H1 (cell line): ENCODE data around the gene STK39. TPM values are rescaled to one million over a fixed set of nuclear protein-coding genes. Genes with fewer than 3 reads are reported as not detected.
A peak's percentile ranks its signal among the peaks of the same experiment; 100 is the strongest.

Experiments used
- CTCF ChIA-PET: fragments of 300-600 bp; sonication (Branson Sonifier 250); formaldehyde crosslinking; loops from one replicate; lab custom pipeline; 2021; ENCODE audit not compliant: partially characterized antibody; lab: Charles Lee
- POLR2A ChIA-PET: fragments of 300-600 bp; sonication (Branson Sonifier 250); formaldehyde crosslinking; loops from one replicate; lab custom pipeline; 2021; ENCODE audit warnings: inconsistent platforms; ENCODE audit not compliant: partially characterized antibody; lab: Charles Lee
- DNase-seq, 2 experiments: peaks; one replicate each; pipeline versions ENCODE4 v3.0.0 to v3.0.0-alpha.2; 2010 to 2022; ENCODE audit warnings: low spot score in 2 of 2, low read depth in 1 of 2, mixed read lengths in 1 of 2
- FAIRE-seq: peaks from 2 replicates; lab custom pipeline; 2011; peaks lifted over from hg19 to GRCh38; lab: Jason Lieb, UNC
- H2AFZ ChIP-seq: 2 replicates; pipeline ENCODE4 v1.8.1; 2012; ENCODE audit warnings: low read length, inconsistent platforms
- H2AK5ac ChIP-seq: 2 replicates; pipeline ENCODE4 v1.6.1; 2013; ENCODE audit warnings: low read depth, low read length
- H2BK120ac ChIP-seq: replicated peaks from 2 replicates; pipeline ENCODE3; 2013; ENCODE audit warnings: low read depth, low read length, inconsistent platforms
- H2BK12ac ChIP-seq: 2 replicates; pipeline ENCODE4 v1.6.1; 2013; ENCODE audit warnings: low read depth, low read length
- H2BK15ac ChIP-seq: 2 replicates; pipeline ENCODE4 v1.6.1; 2013; ENCODE audit warnings: low read length
- H2BK20ac ChIP-seq: 2 replicates; pipeline ENCODE4 v1.6.1; 2013; ENCODE audit warnings: low read length
- H2BK5ac ChIP-seq: 2 replicates; pipeline ENCODE4 v1.6.1; 2013; ENCODE audit warnings: low read depth, low read length
- H3K14ac ChIP-seq: 2 replicates; pipeline ENCODE4 v1.6.1; 2013; ENCODE audit warnings: inconsistent platforms; ENCODE audit not compliant: insufficient read length
- H3K18ac ChIP-seq: 2 replicates; pipeline ENCODE4 v1.6.1; 2013; ENCODE audit warnings: low read length; ENCODE audit errors: extremely low read depth
- H3K23ac ChIP-seq: 2 replicates; pipeline ENCODE4 v1.6.1; 2013; ENCODE audit warnings: inconsistent platforms; ENCODE audit not compliant: insufficient read length
- H3K23me2 ChIP-seq: 2 replicates; pipeline ENCODE4 v1.6.1; 2013; ENCODE audit warnings: low read depth, low read length
- H3K27ac ChIP-seq: 2 replicates; pipeline ENCODE4 v1.6.1; 2011; ENCODE audit warnings: low read depth, low read length, inconsistent platforms
- H3K27me3 ChIP-seq, 4 experiments: replicated peaks in 1 of 4; 1 replicate in 1 of 4; 2 replicates in 3 of 4; pipeline versions ENCODE4 v1.6.1 to v1.8.1; 2011 to 2013; ENCODE audit warnings: low read length in 3 of 4, mild to moderate bottlenecking in 3 of 4, inconsistent platforms in 2 of 4, mixed read lengths in 2 of 4, moderate library complexity in 1 of 4; ENCODE audit not compliant: control insufficient read depth in 3 of 4, insufficient read depth in 3 of 4; ENCODE audit errors: extremely low read depth in 1 of 4
- H3K36me3 ChIP-seq, 4 experiments: 2 replicates each; pipeline versions ENCODE4 v1.6.1 to v1.8.1; 2011 to 2013; ENCODE audit warnings: mild to moderate bottlenecking in 4 of 4, low read length in 3 of 4, moderate library complexity in 2 of 4, control low read depth in 1 of 4, inconsistent platforms in 1 of 4; ENCODE audit not compliant: insufficient read depth in 4 of 4, control insufficient read depth in 2 of 4
- H3K4ac ChIP-seq: replicated peaks from 2 replicates; pipeline ENCODE3; 2013; ENCODE audit warnings: low read length, low read depth, mixed read lengths, inconsistent platforms; ENCODE audit not compliant: insufficient read length
- H3K4me1 ChIP-seq, 4 experiments: replicated peaks in 1 of 4; 1 replicate in 1 of 4; 2 replicates in 3 of 4; pipeline versions ENCODE4 v1.6.1 to v1.8.1; 2011 to 2013; ENCODE audit warnings: low read length in 3 of 4, inconsistent platforms in 2 of 4, mixed read lengths in 1 of 4; ENCODE audit not compliant: insufficient read depth in 4 of 4, control insufficient read depth in 3 of 4
- H3K4me2 ChIP-seq, 2 experiments: 2 replicates each; pipeline versions ENCODE4 v1.6.1 to v1.8.1; 2011 to 2013; ENCODE audit warnings: low read depth in 2 of 2, low read length in 2 of 2, control low read depth in 1 of 2, inconsistent platforms in 1 of 2, mild to moderate bottlenecking in 1 of 2; ENCODE audit not compliant: insufficient read depth in 1 of 2
- H3K4me3 ChIP-seq, 4 experiments: fragments of 200-600, 300-600 bp in 1 of 4; sonication (generic), shearing (Covaris generic), sonication (Bioruptor Twin) in 1 of 4; 2 replicates each; pipeline versions ENCODE4 v1.5.1 to v1.8.1; 2011 to 2016; ENCODE audit warnings: low read length in 4 of 4, low read depth in 3 of 4, control low read depth in 2 of 4, inconsistent platforms in 2 of 4, mild to moderate bottlenecking in 2 of 4, mixed read lengths in 1 of 4, moderate library complexity in 1 of 4; ENCODE audit not compliant: insufficient read depth in 2 of 4; ENCODE audit errors: extremely low read depth in 1 of 4
- H3K56ac ChIP-seq: replicated peaks from 2 replicates; pipeline ENCODE3; 2013; ENCODE audit warnings: low read depth, mild to moderate bottlenecking, mixed read lengths, low read length, inconsistent platforms; ENCODE audit not compliant: insufficient read length
- H3K79me1 ChIP-seq: 2 replicates; pipeline ENCODE4 v1.6.1; 2013; ENCODE audit warnings: low read depth, low read length, control low read depth
- H3K79me2 ChIP-seq, 2 experiments: 2 replicates each; pipeline versions ENCODE4 v1.6.1 to v1.8.1; 2012 to 2013; ENCODE audit warnings: low read length in 2 of 2, mild to moderate bottlenecking in 2 of 2, inconsistent platforms in 1 of 2; ENCODE audit not compliant: insufficient read depth in 2 of 2, control insufficient read depth in 1 of 2
- H3K9ac ChIP-seq, 4 experiments: replicated peaks in 1 of 4; 1 replicate in 1 of 4; 2 replicates in 3 of 4; pipeline versions ENCODE4 v1.6.1 to v1.8.1; 2011 to 2013; ENCODE audit warnings: low read depth in 3 of 4, low read length in 3 of 4, control low read depth in 2 of 4, mild to moderate bottlenecking in 2 of 4, moderate library complexity in 2 of 4, inconsistent platforms in 1 of 4; ENCODE audit errors: extremely low read depth in 1 of 4
- H3K9me3 ChIP-seq, 2 experiments: 2 replicates each; pipeline versions ENCODE4 v1.6.1 to v1.8.1; 2012 to 2013; ENCODE audit warnings: mild to moderate bottlenecking in 2 of 2, moderate library complexity in 2 of 2, control low read depth in 1 of 2, inconsistent platforms in 1 of 2, low read depth in 1 of 2, low read length in 1 of 2, mixed read lengths in 1 of 2; ENCODE audit not compliant: insufficient read depth in 2 of 2
- H4K20me1 ChIP-seq, 2 experiments: replicated peaks in 1 of 2; 2 replicates each; pipeline versions ENCODE3 to v1.8.1; 2011 to 2013; ENCODE audit warnings: inconsistent platforms in 2 of 2, low read length in 2 of 2, mild to moderate bottlenecking in 1 of 2; ENCODE audit not compliant: insufficient read depth in 2 of 2, control insufficient read depth in 1 of 2
- H4K5ac ChIP-seq: 2 replicates; pipeline ENCODE4 v1.6.1; 2013; ENCODE audit warnings: low read length, low read depth, mixed read lengths, inconsistent platforms; ENCODE audit not compliant: insufficient read length
- H4K8ac ChIP-seq: 2 replicates; pipeline ENCODE4 v1.8.0; 2013; ENCODE audit warnings: mild to moderate bottlenecking, moderate library complexity, low read length, inconsistent platforms; ENCODE audit not compliant: insufficient read depth; ENCODE audit errors: extremely low read depth
- H4K91ac ChIP-seq: replicated peaks from 2 replicates; pipeline ENCODE3; 2013; ENCODE audit warnings: low read length, mixed read lengths, inconsistent platforms; ENCODE audit not compliant: insufficient read length
- BRCA1 ChIP-seq: IDR thresholded peaks from 2 replicates; pipeline ENCODE4 v1.6.1; 2012; ENCODE audit warnings: low read depth, low read length, improper control_type of control experiment
- CBX8 ChIP-seq: fragments of 300-800, 300-1000 bp; sonication (generic); IDR thresholded peaks from 2 replicates; pipeline ENCODE4 v1.7.1; 2016; ENCODE audit warnings: low read depth, low read length, borderline replicate concordance
- CHD1 ChIP-seq: IDR thresholded peaks from 2 replicates; pipeline ENCODE4 v1.6.1; 2012; ENCODE audit warnings: low read depth, low read length, improper control_type of control experiment
- CREB1 ChIP-seq: IDR thresholded peaks from 2 replicates; pipeline ENCODE4 v1.6.1; 2012; ENCODE audit warnings: inconsistent platforms
- CTBP2 ChIP-seq: IDR thresholded peaks from 2 replicates; pipeline ENCODE4 v1.7.0; 2011; ENCODE audit warnings: borderline replicate concordance, mild to moderate bottlenecking, moderate library complexity, mixed read lengths, low read length; ENCODE audit not compliant: insufficient read depth, insufficient read length
- EZH2 ChIP-seq: fragments of 200-600 bp; sonication (generic); IDR thresholded peaks from 2 replicates; pipeline ENCODE4 v1.7.1; 2012; ENCODE audit warnings: low read depth, mild to moderate bottlenecking, moderate library complexity, low read length, inconsistent platforms; ENCODE audit not compliant: severe bottlenecking
- HDAC6 ChIP-seq: IDR thresholded peaks from one replicate; pipeline ENCODE4 v1.7.1; 2012; ENCODE audit warnings: low read depth, mild to moderate bottlenecking, inconsistent platforms, low read length, moderate library complexity
- KDM4A ChIP-seq: IDR thresholded peaks from one replicate; pipeline ENCODE4 v1.7.1; 2012; ENCODE audit warnings: low read depth, mild to moderate bottlenecking, moderate library complexity, low read length, inconsistent platforms; ENCODE audit not compliant: severe bottlenecking
- POLR2A ChIP-seq, 2 experiments: IDR thresholded peaks; 1 replicate in 1 of 2; 2 replicates in 1 of 2; pipeline ENCODE4 v1.6.1; 2011; ENCODE audit warnings: low read depth in 2 of 2, low read length in 2 of 2, mild to moderate bottlenecking in 2 of 2; ENCODE audit errors: control extremely low read depth in 1 of 2
- SIX5 ChIP-seq: IDR thresholded peaks from 2 replicates; pipeline ENCODE4 v1.6.1; 2011; ENCODE audit warnings: mild to moderate bottlenecking, low read depth, low read length
- SP2 ChIP-seq: IDR thresholded peaks from 2 replicates; pipeline ENCODE4 v1.6.1; 2012; ENCODE audit warnings: mild to moderate bottlenecking, low read length, inconsistent platforms
- USF2 ChIP-seq: IDR thresholded peaks from 2 replicates; pipeline ENCODE4 v1.6.1; 2011; ENCODE audit warnings: low read length, improper control_type of control experiment
- WGBS, 2 experiments: shearing (Covaris generic) in 1 of 2; methylation state at CpG; one replicate each; pipeline versions ENCODE4 v1.1.6 to v1.1.7; 2013 to 2015; ENCODE audit warnings: low lambda C conversion rate in 2 of 2, mixed read lengths in 2 of 2, inconsistent platforms in 1 of 2, low coverage in 1 of 2, missing lambda C conversion rate in 1 of 2; ENCODE audit not compliant: insufficient replicate concordance in 2 of 2, insufficient coverage in 1 of 2, insufficient read length in 1 of 2; ENCODE audit errors: extremely low coverage in 1 of 2, missing lambda C conversion rate in 1 of 2; 5-methylcytosine and 5-hydroxymethylcytosine counted together
- polyA plus RNA-seq, 7 experiments: library from polyadenylated mRNA; depleted of rRNA in 3 of 7; stranded (reverse) in 5 of 7; unstranded in 2 of 7; fragments of >200 nt in 5 of 7; fragments of 200-250 nt in 2 of 7; gene quantifications; 1 replicate in 5 of 7; 2 replicates in 1 of 7; 4 replicates in 1 of 7; pipeline versions ENCODE4 v1.2.1 to v1.2.3, GENCODE V29; 2011 to 2013; ENCODE audit warnings: missing spikeins in 2 of 7, mixed read lengths in 2 of 7
- total RNA-seq: library from RNA; stranded (reverse); fragmentation: NEBNext Ultra II Directional; extraction: Animal tissue kit (Norgen Biotek cat#: 25700); gene quantifications from 2 replicates; pipeline ENCODE4 v1.2.1, GENCODE V29; 2021

Gene STK39
- total and polyA plus RNA-seq, 2 of the 8 experiments (the other 6 are each of a cell fraction or from before 2014, with no cell fraction given) = 13.7 to 23.8 TPM

GRCh38 chr2:167916756-167917155 is 330.6 kb downstream of the STK39 start:
- Histone ChIP-seq H3K27me3 (no peaks in the 10 kb centered on the region), H3K36me3 (no peaks in the 10 kb centered on the region), H3K23me2 (no peaks in the 10 kb centered on the region), H4K8ac (no peak overlapping the region), H4K20me1 (no peaks in the 10 kb centered on the region), H3K9ac (no peak overlapping the region), H2AFZ (0 out of 2 replicates have a peak overlapping the region, but pooled peaks have one; percentile 14), H3K79me1 (no peaks in the 10 kb centered on the region), H3K56ac (no peak overlapping the region), H2AK5ac (no peak overlapping the region), H3K4ac (no peak overlapping the region), H4K91ac (no peak overlapping the region), H3K4me3 (no peak overlapping the region), H3K27ac (no peak overlapping the region), H3K79me2 (no peaks in the 10 kb centered on the region), H3K23ac (no peak overlapping the region), H2BK5ac (no peak overlapping the region), H2BK15ac (no peak overlapping the region), H4K5ac (no peak overlapping the region), H3K4me1 (peaks cover 0 to 3% (median 0%) of the 10 kb centered on the region in 4 experiments; a peak in 1 of 7 replicates)
- POLR2A ChIA-PET = no interaction called here
- CTCF ChIA-PET = interaction anchor here (0.9 to 2.2 kb wide), 2 partner anchors 12 to 48 kb away, joined by 3 to 7 read pairs; no protein-coding TSS in a partner anchor
- FAIRE-seq = no peak
- WGBS, 2 experiments = 88% methylated on average over 1 of the region's 1 CpG; no CpG with 5 or more reads in 1 of the 2 experiments
- TF ChIP-seq POLR2A (IDR thresholded peaks at IDR 0.05; ENCODE audit: control extremely low read depth in 1 of 2, low read depth in 2 of 2, low read length in 2 of 2) = no peak
- no peak for TF ChIP-seq SP2
- no peak for TF ChIP-seq SIX5
- TF ChIP-seq KDM4A = no peak
- no peak for TF ChIP-seq HDAC6
- TF ChIP-seq CREB1 = no peak
- no peak for TF ChIP-seq CBX8
- no peak for TF ChIP-seq CHD1
- no peak for TF ChIP-seq CTBP2
- TF ChIP-seq BRCA1 = no peak
- TF ChIP-seq EZH2 = no peak
- TF ChIP-seq USF2 = no peak
- TF ChIP-seq, all 59 proteins: peak for 0
- no peak overlapping the region for H3K14ac ChIP-seq
- no peak overlapping the region for H3K18ac ChIP-seq
- no peaks in the 10 kb centered on the region for H3K9me3 ChIP-seq
- no peak overlapping the region for H2BK12ac ChIP-seq
- no peak for DNase-seq
- no peak overlapping the region for H2BK120ac ChIP-seq
- no peak overlapping the region for H2BK20ac ChIP-seq
- H3K4me2 ChIP-seq = no peak overlapping the region
